Nucleus accumbens (tissue), 56 donors: Measurements from ENCODE around the gene BABAM2.
"Not testable (repeated sequence)": the region's sequence is repeated elsewhere in the genome, so short reads cannot be mapped to it uniquely, and the experiment has no call there.

Source experiments
- DNase-seq, 56 donors: peaks; one replicate each; lab custom pipeline; 2025; lab: John Stamatoyannopoulos, UW

Gene BABAM2

DNA sequence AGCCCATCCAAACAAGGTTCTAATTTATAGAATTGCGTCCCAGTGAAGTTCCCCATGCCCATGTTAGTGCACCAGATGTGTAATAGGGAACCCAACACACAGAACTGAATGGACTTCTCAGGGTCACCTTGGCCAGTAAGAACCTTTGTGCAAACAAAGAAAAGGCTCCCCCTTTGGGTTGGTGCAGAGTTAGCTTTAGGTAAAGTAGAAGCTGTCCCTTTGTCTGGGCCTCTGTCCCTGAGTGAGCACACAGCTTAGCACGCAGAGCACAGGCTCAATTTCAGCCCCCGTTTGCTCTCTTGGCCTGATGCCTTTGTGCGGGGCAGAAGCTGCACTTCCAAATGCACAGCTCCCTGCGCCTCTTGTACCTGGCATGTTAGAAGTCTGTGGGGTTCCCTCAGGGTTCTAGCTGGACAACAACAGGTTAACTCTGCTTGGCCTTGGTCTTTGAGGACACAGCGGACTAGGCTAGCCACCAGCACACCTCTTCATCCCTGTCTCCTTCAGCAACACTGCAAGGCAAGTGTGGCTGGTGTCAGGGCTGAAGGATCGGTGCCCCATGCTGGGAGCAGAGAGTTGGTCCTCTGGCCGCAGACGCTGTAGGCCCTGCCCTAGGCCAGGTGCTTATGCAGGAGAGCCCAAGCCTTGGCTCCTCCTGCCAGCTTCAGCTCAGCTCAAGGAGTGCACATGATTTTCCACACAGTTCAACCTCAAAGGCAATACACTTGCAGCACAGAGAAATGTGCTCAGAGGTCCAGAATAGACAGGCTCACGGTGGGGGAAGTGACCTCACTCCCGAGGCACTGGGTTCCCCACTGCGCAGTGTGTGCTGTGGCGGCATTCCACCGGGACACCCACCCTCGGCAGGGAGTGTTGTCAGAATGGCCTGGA lies 428.8 kb downstream of the BABAM2 start:
- DNase-seq = no peak

DNA sequence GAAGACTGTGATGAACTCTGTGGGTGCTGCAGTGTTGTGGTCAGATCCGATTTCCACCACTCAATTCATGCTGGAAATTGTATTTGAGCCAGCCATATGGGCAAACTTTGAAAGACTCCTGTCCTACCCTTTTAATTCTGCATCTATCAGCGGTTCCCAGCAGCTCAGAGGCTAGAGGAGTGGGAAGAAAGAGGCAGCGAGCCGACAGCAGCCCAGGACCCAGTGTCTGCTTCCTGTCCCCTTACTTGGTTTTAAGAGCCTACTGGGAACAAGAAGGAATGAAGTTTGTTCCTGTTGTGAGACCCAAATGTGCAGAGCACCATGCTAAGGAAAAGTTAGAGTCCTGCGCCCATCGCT lies 429.5 kb downstream of the BABAM2 start:
- no peak for DNase-seq

DNA sequence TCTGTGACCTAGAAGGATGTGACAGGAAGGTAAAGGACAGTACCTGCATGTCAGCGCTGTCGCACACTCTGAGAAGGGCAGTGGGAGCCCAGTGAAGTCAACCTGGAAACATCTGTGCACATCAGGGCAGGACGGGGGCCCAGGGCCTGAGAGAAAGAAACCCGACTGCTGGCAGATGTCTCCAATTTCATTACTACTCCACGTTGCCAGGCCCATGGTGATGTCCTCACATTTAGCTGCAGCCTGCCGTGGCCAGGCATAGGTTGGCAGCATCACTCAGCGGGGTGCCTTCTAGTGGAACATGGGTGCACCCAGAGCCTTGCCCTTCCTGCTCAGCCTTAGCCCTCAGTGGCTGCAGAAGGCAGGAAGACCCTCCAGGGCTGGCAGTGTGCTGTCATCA lies 429.8 kb downstream of the BABAM2 start:
- DNase-seq = no peak

DNA sequence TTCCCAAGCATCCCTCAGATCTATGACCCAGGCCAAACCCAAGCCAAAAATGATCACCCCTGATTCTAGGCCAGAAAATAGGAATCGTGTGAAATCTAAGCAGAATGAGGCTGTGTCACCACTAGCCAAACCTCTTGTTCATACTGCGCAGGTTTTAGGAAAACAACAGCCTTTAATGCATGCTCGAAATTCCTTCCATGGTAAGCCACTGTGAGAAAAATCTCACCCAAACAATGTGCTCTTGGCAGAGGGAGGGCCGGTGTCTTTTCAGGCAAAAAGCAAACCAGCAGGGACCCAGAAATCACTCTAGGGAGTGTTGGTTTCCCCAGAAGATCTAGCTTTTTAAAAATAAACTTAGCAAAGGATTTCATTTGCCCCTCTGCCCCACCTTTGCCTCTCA lies 430.9 kb downstream of the BABAM2 start:
- DNase-seq = no peak

DNA sequence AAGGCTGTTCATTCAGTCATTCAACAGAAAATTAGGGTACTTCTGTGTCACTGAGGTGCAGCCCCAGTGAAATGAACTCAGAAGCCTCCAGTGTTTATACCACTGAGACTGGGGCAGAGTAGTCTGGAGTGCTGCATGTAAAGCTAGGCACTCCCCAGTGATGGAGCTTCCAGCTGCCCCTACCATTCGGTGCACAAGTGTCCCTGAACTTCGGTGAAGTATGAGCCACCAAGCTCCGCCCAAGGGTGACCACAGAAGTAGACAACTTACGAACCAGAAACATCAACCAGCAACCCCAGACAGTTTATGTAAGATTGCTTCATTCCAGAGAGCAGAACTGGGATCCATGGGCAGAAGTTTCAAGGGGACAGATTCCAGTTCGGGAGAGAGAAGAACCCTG lies 431.5 kb downstream of the BABAM2 start:
- no peak for DNase-seq

DNA sequence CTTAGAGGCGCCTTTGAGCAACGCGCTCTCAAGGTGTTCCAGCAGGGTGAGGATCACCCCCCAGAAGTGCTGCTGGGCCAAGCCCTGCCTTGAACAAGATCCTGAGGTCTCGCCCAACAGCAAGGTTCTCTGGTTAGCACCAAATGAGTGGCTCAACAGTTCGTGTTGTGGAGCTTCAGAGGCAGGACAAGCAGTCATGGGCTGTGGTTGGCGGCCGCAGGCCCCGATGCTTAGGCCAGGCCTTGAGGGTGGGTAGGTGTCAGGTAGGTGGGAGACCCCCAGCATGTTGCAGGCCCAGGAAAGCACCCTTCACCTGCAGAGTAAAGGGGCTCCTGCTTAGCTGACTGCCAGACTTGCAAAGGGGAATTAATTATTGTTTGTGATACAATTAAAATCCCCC lies 431.9 kb downstream of the BABAM2 start:
- no peak for DNase-seq

DNA sequence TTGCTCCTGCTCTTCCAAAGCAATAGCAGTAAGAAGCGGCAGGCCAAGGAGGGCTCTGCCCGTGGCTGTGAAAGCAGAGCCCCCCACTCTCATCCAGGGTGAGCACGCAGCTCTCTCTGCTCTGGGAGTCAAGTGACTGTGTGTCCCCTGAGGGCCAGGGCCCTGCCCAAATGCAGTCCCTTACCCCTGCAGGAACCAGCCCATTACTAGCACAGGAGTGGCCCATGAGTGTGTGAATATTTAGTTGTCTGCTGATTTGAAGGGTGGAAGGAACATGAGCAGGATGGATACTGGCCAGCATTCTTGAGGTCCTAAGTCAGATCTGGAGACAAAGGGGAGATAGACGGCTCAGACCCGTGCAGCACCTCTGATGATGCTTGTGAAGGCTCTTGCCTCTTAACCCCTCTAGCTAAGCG lies 432.5 kb downstream of the BABAM2 start:
- DNase-seq = no peak

DNA sequence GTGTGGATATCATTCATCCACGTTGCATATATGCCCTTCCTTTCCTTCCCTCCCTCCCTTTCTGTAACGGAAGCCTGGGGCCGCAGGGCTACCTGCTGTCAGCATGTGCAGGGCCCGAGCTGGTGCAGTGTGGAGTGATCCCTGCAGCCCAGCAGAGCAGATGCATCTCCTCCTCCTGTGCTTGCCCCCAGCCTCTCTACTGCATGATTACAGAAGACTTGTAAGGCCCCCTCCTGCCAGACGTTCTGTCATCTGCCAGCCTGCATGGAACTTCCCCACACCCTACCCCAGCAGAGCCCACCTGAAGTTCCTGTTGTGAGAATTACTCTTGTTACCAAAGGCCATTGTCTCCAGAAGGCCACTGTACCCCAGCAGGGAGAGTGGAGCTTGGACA lies 434.6 kb downstream of the BABAM2 start:
- DNase-seq = no peak

DNA sequence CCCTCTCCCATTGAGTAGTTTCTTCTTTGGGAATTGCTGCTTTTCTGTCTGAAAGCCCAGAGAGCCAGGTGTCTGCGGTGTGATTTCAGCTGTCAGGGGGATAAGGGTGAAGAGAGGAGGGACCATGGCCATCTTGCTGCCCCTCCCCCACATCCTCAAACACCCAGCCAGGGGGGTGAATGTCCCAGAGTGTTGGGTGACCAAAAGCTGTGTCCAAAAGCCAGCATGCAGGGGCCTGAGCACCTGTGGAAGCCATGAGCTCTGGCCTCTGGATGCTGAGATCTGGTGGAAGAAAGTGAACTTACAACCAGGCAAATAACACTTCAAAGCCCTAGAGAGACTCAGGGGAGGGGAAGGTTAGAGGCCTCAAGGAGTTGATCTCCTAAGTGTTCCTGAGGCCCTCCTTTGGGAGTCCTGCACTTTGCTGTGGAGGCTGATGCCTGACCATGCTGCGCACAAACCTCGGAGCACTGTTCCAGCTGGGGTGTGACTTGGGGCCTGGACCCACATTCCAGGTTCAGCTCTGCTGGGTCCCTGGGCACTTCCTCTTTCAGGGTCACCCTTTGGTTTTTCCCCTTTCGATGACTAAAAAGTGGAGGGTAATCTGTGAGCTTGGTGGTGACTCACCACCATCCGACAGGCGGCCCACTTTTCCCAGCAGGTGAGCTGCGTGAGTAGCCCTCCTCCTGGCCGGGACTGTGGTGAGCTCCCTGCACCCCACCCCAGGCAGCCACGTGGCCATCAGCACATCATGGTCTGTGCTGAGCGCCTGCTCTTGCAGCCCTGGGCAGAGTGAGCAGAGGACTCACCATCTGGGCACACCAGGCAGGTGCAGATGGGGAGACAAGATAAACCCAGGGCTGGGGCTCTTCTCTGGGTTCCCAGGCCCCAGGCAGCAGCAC lies 435.3 kb downstream of the BABAM2 start:
- no peak for DNase-seq

DNA sequence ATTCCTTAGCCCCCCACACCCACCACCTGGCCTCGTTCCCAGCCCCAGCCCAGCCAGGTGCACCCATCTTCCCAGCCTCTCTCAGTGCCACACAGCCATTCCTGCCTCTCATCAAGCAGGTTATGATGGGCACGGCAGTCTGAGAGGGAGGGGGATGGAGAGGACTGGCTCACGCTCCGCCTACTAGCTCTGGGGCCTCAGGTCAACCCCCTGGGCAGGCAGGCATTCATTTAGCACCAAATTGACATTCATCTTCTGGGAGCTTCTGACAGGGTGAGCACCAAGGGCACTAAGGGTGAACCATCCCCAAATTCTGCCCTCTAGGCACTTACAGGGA lies 435.9 kb downstream of the BABAM2 start:
- DNase-seq = no peak

DNA sequence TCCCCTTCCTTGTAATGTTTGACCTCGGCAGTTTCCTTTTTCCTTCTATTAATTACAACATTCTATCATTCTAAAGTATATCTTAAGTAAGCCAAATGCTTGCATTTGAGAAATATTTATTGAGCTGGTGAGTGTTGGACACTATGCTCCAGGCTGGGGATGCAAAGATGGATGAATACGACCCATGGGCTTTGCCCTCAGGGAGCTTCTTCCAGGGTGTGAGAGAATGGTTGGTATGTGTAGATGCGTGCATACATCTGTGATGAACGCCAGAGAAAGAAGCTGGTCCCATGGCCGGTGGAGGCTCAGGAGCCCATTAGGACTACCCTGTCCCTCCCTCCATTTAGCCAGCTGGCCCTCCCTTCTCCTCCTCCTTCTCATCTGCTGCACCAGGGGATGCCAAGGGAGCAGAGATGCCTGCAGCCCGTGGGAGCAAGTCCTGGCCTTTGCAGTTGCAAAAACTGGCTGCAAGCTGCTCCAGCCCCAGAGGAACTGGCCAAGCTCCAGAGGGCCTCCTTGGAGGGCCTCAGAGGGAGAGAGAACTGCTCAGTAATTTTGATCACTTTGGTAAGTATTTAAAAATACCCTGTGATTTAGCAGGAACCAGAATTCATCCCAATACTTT lies 436.5 kb downstream of the BABAM2 start:
- DNase-seq = peak in 2 of 56 donors; percentile 6 to 33

DNA sequence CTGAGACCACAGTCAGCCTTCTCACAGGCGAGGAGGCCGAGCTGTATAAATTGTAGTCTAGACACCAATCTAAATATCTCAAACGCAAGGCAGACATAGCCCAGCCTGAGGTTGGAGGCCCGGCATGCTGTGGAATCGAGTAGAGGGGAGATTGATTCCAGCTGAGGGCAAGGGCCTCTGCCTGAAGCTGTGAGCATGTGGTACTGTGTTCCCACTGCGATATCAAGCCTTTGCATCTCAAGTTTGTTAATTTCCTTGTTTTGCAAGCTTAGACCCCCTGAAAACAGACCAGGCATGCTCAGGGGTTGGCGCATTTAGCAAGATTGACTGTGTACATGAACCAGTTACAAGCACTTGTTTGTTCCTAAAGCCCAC lies 437.0 kb downstream of the BABAM2 start:
- no peak for DNase-seq

DNA sequence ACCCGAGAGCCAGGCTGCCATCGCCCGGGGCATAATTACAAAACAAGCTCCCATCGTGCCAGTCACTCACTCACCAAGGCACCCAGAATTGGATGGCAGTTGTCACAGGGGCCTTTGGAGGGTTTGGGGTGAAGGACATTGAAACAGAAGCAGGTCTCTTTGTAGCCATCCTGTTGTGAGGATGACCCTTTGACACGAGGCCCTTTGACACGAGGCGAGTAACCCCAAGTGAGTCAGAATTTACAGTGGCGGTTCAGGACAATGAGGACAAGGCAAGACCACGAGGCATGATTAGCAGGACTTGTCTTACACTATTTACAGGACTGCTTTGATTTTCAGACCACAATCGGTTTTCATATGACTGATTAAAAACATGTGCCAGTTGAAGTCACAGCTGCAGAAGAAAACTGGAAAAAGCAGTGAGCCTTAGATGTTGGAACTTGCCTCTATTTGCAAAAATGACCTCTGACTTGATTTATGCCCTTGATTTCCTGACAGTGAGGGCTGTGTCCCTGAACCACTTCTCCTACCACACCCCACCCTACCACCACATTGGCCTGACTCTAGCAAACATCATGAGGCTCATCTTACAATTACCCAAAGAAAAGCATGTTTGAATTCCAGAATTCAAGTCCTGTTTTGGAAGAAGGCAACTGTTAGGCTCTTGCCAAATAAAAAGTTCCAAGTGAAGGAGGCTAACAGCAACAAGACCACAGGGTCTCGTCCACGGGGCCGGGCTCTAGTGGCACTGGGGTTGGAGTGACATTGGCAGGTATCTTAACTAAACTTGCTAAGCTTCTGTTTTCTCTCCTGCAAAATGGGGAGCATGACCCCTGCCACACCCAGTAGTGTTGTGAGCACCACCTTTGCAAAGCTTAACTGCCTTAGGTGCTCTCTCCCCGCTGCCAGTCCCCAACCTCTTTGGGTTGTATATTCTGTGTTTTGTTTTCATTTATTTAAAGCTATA lies 437.7 kb downstream of the BABAM2 start:
- DNase-seq = no peak

DNA sequence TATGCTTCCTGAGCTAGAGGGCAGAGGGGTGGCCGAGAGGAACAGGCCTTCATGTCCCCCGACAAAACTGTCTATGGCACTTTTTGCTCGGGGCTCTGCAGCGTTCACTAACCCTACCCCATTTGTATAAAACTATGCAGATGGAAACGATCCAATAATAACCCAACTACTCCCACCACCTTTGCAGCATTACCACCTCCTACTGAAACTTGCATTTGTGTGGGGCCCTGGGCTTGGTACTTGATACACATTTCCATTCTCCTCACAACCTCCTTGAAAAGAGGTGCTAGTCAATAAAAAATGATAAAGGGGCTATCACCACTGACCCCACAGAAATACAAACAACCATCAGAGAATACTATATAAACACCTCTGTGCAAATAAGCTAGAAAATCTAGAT lies 438.7 kb downstream of the BABAM2 start:
- DNase-seq = no peak

DNA sequence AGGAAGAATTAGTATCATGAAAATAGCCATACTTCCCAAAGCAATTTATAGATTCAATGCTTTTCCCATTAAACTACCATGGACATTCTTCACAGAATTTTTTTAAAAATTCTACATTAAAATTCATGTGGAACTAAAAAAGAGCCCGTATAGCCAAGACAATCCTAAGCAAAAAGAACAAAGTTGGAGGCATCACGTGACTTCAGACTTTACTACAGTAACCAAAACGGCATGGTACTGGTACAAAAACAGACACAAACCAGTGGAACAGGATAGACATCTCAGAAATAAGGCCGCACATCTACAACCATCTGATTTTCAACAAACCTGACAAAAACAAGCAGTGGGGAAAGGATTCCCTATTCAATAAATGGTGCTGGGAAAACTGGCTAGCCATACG lies 440.2 kb downstream of the BABAM2 start:
- DNase-seq = not testable (repeated sequence)

DNA sequence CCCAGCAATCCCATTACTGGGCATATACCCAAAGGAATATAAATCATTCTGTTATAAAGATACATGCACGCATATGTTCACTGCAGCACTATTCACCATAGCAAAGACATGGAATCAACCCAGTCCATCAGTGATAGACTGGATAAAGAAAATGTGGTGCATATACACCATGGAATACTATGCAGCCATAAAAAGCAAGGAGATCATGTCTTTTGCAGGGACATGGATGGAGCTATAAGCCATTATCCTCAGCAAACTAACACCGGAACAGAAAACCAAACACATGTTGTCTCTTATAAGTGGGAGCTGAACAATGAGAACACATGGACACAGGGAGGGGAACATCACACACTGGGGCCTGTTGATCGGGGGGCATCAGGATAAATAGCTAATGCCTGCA lies 441.3 kb downstream of the BABAM2 start:
- DNase-seq = not testable (repeated sequence)

DNA sequence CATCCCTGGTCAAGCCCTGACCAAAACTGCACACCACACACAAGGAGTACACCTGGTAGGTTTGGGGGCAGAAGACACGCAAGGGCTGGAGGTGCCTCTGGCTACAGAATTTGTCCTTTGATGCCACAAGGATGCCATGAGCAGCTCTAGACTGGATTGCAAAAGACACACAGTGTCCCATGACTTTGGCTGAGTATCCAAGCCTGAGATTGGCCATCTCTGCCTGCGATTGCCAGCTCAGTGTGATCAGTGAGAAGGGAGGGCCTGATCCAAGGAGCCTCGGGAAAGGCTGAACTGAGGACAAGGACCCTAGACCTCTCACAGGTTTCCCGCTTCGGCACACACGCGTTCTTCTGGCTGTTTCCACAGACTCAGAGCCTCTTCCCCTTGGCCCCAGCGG lies 442.2 kb downstream of the BABAM2 start:
- DNase-seq = no peak

DNA sequence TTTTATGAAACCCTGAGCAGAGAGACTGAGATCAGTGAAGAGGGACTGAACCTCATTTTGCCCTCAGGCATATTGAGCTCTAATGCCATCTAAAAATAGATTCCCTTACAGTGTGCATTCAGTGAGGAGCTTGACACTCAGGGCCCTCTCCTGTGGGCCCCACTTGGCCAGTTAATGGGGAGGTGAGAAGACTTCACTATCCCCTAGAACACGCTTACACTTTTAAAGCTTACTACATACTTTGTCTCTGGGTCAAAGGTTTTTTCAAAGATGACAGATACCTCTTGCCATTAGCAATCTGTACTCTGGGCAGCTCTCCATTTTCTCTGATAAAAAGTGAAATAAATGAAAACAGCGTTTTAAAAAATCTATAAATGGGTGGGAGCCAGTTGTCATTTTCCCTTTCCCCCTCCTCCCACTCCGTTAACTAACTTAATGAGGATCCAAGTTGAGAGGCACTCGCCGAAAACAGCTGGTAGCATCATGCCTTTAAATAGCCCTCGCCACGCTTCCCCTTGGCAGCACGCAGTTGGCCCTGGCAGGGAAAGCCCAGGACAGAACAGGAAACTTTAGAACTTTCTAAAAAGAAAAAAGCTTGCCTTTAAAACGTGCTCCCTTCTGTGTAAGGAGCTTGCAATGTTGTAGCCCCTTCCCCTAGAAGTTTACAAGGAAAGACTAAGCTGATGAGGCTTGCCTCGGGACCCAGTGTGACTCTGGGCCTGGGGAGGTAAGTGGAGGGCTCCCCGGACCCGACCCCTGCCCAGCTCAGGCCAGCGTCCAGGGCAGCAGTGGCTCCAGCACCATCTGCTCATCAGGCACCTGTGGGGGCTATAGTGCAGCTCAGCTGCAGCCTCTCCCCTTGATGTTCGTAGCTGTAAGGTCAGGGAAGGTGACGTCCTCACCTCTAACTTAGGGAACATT lies 443.3 kb downstream of the BABAM2 start:
- DNase-seq = peak in 2 of 56 donors; percentile 7 to 34

DNA sequence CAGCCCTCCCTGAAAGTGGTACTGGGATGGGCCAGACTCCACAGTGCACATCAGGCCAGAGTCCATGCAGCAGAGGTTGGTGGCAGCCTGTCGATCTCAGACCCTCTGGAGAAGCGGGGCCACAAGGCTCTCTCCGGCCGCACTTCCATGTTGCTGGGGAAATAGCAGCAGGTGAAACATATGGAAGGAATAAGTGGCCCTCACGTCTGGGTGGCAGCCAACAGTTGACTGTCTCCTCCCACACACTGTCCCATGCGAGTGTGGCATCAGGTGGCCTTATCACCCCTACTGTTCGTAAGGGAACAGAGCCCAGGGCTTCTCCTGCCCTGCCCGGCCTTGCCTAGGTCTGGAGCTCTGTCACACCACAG lies 444.0 kb downstream of the BABAM2 start:
- DNase-seq = no peak
